B cell (primary cell): ENCODE measurements around the gene MAPK8. TPM values are rescaled to one million over a fixed set of nuclear protein-coding genes. Genes with fewer than 3 reads are reported as not detected.
"Not testable (repeated sequence)": the region's sequence is repeated elsewhere in the genome, so short reads cannot be mapped to it uniquely, and the experiment has no call there.

Source experiments
- ATAC-seq: fragments of 200-7000 bp; cut with Tn5 transposase; one replicate; pipeline ENCODE4 v1.10.0; 2021; ENCODE audit warnings: low read depth, mild to moderate bottlenecking, moderate number of reproducible peaks, moderate library complexity
- CTCF ChIA-PET: fragments of 350-600 bp; sonication (Branson Sonifier 250); formaldehyde crosslinking; loops from one replicate; lab custom pipeline; 2021; ENCODE audit warnings: antibody characterized with exemption, inconsistent platforms; lab: Charles Lee
- POLR2A ChIA-PET: fragments of 350-600 bp; sonication (Branson Sonifier 250); formaldehyde crosslinking; loops from one replicate; lab custom pipeline; 2021; ENCODE audit warnings: antibody characterized with exemption; lab: Charles Lee
- DNase-seq: peaks from one replicate; pipeline ENCODE4 v3.0.0; 2013
- H2AFZ ChIP-seq: 2 replicates; pipeline ENCODE4 v1.6.1; 2012; ENCODE audit warnings: mild to moderate bottlenecking, low read depth, low read length; ENCODE audit not compliant: insufficient read depth, poor library complexity, severe bottlenecking
- H3K27ac ChIP-seq, 2 donors: 1 replicate in 1 of 2; 2 replicates in 1 of 2; pipeline ENCODE4 v1.5.1; 2012 to 2013; ENCODE audit warnings: low read length in 2 of 2, mild to moderate bottlenecking in 2 of 2, moderate library complexity in 1 of 2
- H3K27me3 ChIP-seq, 4 experiments: fragments of 200-600 bp in 1 of 4; sonication (generic) in 1 of 4; replicated peaks in 1 of 4; 1 replicate in 2 of 4; 2 replicates in 2 of 4; pipeline versions ENCODE4 v1.6.1 to v1.7.0; 2013 to 2016; ENCODE audit warnings: low read length in 3 of 4, mild to moderate bottlenecking in 2 of 4, mixed read lengths in 1 of 4, moderate library complexity in 1 of 4; ENCODE audit not compliant: insufficient read depth in 4 of 4, control insufficient read depth in 3 of 4; ENCODE audit errors: control extremely low read depth in 1 of 4
- H3K36me3 ChIP-seq, 2 experiments: replicated peaks in 1 of 2; 1 replicate in 1 of 2; 2 replicates in 1 of 2; pipeline versions ENCODE4 v1.6.1 to v1.7.1; 2013; ENCODE audit warnings: low read length in 1 of 2; ENCODE audit not compliant: insufficient read depth in 2 of 2, control insufficient read depth in 1 of 2; ENCODE audit errors: control extremely low read depth in 1 of 2, extremely low read depth in 1 of 2
- H3K4me1 ChIP-seq, 2 donors: fragments of 200-600 bp in 1 of 2; sonication (generic) in 1 of 2; 1 replicate in 1 of 2; 2 replicates in 1 of 2; pipeline versions ENCODE4 v1.5.1 to v1.6.1; 2013 to 2017; ENCODE audit warnings: low read length in 2 of 2; ENCODE audit not compliant: control insufficient read depth in 2 of 2, insufficient read depth in 2 of 2
- H3K4me2 ChIP-seq: replicated peaks from 2 replicates; pipeline ENCODE3; 2012; ENCODE audit warnings: mild to moderate bottlenecking, low read depth, low read length; ENCODE audit not compliant: poor library complexity, severe bottlenecking
- H3K4me3 ChIP-seq, 5 experiments: fragments of 200-600 bp in 1 of 5; sonication (generic) in 1 of 5; 1 replicate in 3 of 5; 2 replicates in 2 of 5; pipeline versions ENCODE4 v1.5.1 to v1.7.0; 2011 to 2016; ENCODE audit warnings: low read length in 4 of 5, mild to moderate bottlenecking in 4 of 5, low read depth in 2 of 5, control low read depth in 1 of 5, moderate library complexity in 1 of 5; ENCODE audit not compliant: insufficient read depth in 1 of 5; ENCODE audit errors: control extremely low read depth in 1 of 5, extremely low read depth in 1 of 5
- H3K79me2 ChIP-seq: fragments of 200-600 bp; sonication (generic); one replicate; pipeline ENCODE4 v1.6.0; 2016; ENCODE audit warnings: low read length; ENCODE audit not compliant: control insufficient read depth, insufficient read depth
- H3K9ac ChIP-seq: fragments of 200-600 bp; sonication (generic); 2 replicates; pipeline ENCODE4 v1.6.1; 2017; ENCODE audit warnings: mild to moderate bottlenecking, low read length, moderate library complexity
- H3K9me3 ChIP-seq, 3 donors: one replicate each; pipeline versions ENCODE4 v1.6.1 to v1.7.1; 2013; ENCODE audit warnings: low read length in 2 of 3; ENCODE audit not compliant: control insufficient read depth in 2 of 3, insufficient read depth in 1 of 3; ENCODE audit errors: control extremely low read depth in 1 of 3
- H4K20me1 ChIP-seq: 2 replicates; pipeline ENCODE4 v1.6.0; 2012; ENCODE audit warnings: mild to moderate bottlenecking, low read length; ENCODE audit not compliant: insufficient read depth, control insufficient read depth, poor library complexity, severe bottlenecking
- H3K27ac Mint-ChIP-seq: one replicate; pipeline ENCODE4 v1.8.0; 2021; ENCODE audit warnings: mixed read lengths
- H3K27me3 Mint-ChIP-seq: one replicate; pipeline ENCODE4 v1.8.0; 2021; ENCODE audit warnings: mixed read lengths
- H3K4me1 Mint-ChIP-seq: one replicate; pipeline ENCODE4 v1.8.0; 2021; ENCODE audit warnings: mixed read lengths
- H3K4me3 Mint-ChIP-seq: one replicate; pipeline ENCODE4 v1.8.0; 2021; ENCODE audit warnings: mixed read lengths
- H3K9me3 Mint-ChIP-seq: one replicate; pipeline ENCODE4 v1.8.0; 2022; ENCODE audit warnings: mixed read lengths; ENCODE audit not compliant: insufficient read depth
- EZH2 ChIP-seq: IDR thresholded peaks from 2 replicates; pipeline ENCODE4 v1.6.1; 2012; ENCODE audit warnings: borderline replicate concordance, low read depth, mild to moderate bottlenecking, moderate library complexity, low read length; ENCODE audit not compliant: insufficient read depth, poor library complexity, severe bottlenecking
- WGBS: methylation state at CpG from one replicate; pipeline ENCODE4 v1.1.5; 2013; ENCODE audit warnings: missing lambda C conversion rate; ENCODE audit not compliant: insufficient coverage; 5-methylcytosine and 5-hydroxymethylcytosine counted together
- intact Hi-C: fragments of 100-400 bp; cut with micrococcal nuclease; formaldehyde crosslinking; loops from one replicate; pipeline ENCODE4 v1.10.0; 2022
- polyA plus RNA-seq: library from polyadenylated mRNA; depleted of rRNA; stranded (reverse); fragments of >200 nt; gene quantifications from 2 replicates; pipeline ENCODE4 v1.2.3, GENCODE V29; 2012
- total RNA-seq, 2 donors: library from RNA; stranded (reverse); fragments of 120-200 nt in 1 of 2; gene quantifications; 1 replicate in 1 of 2; 2 replicates in 1 of 2; pipeline versions ENCODE4 v1.2.3 to v1.2.4, GENCODE V29; 2013 to 2022
- TF ChIP-seq, protein P1 (sequence below): fragments of 200-600 bp; IDR thresholded peaks from one replicate; pipeline ENCODE4 v1.8.0; 2022; ENCODE audit warnings: antibody characterized with exemption, mild to moderate bottlenecking

MAPK8 gene
- total and polyA plus RNA-seq, 2 donors (not counting 1 experiment from before 2014, with no cell fraction given), result 13.7 to 40.0 TPM

DNA sequence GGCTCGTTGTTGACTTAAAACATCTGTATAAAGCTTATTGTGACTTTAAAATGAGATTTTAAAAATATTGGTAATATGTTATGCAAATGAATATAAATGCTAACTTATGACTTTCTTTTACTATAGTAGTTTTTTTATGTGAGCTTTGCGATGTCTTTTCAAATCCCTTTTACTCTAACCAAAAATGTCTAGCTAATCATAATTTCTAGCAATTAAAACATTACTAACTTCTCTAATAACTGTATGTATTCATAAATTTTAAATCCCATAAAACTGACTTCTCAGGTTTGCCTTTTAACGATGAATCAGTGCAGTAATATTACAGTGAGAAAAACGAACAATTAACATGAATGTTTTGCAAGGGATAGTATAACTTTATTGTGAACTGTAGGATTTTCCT, 113.2 kb downstream of the MAPK8 start:
- Mint-ChIP-seq H3K4me3 (no peak overlapping the region), H3K4me1 (no peaks in the 10 kb centered on the region), H3K9me3 (no peaks in the 10 kb centered on the region), H3K27me3 (no peaks in the 10 kb centered on the region), H3K27ac (no peak overlapping the region)
- Histone ChIP-seq H3K9ac (no peak overlapping the region), H3K79me2 (no peaks in the 10 kb centered on the region), H4K20me1 (no peaks in the 10 kb centered on the region), H3K36me3 (peaks cover 1 to 5% of the 10 kb centered on the region in 2 experiments), H3K4me2 (no peak overlapping the region), H3K4me3 (no peak overlapping the region), H3K27ac (no peak overlapping the region), H3K9me3 (no peaks in the 10 kb centered on the region), H2AFZ (no peak overlapping the region), H3K27me3 (no peaks in the 10 kb centered on the region), H3K4me1 (no peaks in the 10 kb centered on the region)
- CTCF ChIA-PET, result no interaction called here
- no peak for TF ChIP-seq EZH2
- TF ChIP-seq, protein P1, sequence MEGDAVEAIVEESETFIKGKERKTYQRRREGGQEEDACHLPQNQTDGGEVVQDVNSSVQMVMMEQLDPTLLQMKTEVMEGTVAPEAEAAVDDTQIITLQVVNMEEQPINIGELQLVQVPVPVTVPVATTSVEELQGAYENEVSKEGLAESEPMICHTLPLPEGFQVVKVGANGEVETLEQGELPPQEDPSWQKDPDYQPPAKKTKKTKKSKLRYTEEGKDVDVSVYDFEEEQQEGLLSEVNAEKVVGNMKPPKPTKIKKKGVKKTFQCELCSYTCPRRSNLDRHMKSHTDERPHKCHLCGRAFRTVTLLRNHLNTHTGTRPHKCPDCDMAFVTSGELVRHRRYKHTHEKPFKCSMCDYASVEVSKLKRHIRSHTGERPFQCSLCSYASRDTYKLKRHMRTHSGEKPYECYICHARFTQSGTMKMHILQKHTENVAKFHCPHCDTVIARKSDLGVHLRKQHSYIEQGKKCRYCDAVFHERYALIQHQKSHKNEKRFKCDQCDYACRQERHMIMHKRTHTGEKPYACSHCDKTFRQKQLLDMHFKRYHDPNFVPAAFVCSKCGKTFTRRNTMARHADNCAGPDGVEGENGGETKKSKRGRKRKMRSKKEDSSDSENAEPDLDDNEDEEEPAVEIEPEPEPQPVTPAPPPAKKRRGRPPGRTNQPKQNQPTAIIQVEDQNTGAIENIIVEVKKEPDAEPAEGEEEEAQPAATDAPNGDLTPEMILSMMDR, result no peak
- ATAC-seq, result no peak
- POLR2A ChIA-PET, result no interaction called here
- no peak for DNase-seq
- intact Hi-C loops, result no loop called here
- WGBS, result no CpG with 5 or more reads among the region's 4 CpGs

DNA sequence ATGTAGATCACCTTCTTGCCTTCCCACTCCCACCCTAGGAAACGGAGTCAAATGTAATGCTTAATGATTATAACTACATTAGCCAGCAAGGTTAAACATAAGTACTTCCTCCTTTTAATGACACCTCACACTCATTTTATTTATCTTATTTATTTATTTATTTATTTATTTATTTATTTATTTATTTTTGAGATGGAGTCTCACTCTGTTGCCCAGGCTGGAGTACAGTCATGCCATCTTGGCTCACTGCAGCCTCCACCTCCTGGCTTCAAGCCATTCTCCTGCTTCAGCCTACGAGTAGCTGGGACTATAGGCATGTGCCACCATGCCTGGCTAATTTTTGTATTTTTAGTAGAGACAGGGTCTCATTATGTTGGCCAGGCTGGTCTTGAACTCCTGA, 115.4 kb downstream of the MAPK8 start:
- H3K4me1 Mint-ChIP-seq, ATAC-seq, CTCF ChIA-PET, H3K27me3 ChIP-seq, H3K27me3 Mint-ChIP-seq, H3K4me2 ChIP-seq, POLR2A ChIA-PET, DNase-seq, H3K79me2 ChIP-seq, H4K20me1 ChIP-seq, intact Hi-C loops, H3K27ac Mint-ChIP-seq, H2AFZ ChIP-seq, H3K9me3 Mint-ChIP-seq, H3K4me3 ChIP-seq, H3K4me1 ChIP-seq, H3K27ac ChIP-seq, H3K9ac ChIP-seq, H3K36me3 ChIP-seq, H3K4me3 Mint-ChIP-seq, H3K9me3 ChIP-seq: not testable (repeated sequence)
- WGBS, result no CpG with 5 or more reads among the region's 2 CpGs
